GM12801 (cell line): ENCODE data around the gene BIRC6.

ENCODE experiments used
- TF ChIP-seq, protein P1 (sequence below): IDR thresholded peaks from one replicate; pipeline ENCODE4 v1.5.1; 2011; ENCODE audit warnings: control low read depth; ENCODE audit not compliant: insufficient read length; ENCODE audit errors: extremely low read depth

The BIRC6 gene

DNA sequence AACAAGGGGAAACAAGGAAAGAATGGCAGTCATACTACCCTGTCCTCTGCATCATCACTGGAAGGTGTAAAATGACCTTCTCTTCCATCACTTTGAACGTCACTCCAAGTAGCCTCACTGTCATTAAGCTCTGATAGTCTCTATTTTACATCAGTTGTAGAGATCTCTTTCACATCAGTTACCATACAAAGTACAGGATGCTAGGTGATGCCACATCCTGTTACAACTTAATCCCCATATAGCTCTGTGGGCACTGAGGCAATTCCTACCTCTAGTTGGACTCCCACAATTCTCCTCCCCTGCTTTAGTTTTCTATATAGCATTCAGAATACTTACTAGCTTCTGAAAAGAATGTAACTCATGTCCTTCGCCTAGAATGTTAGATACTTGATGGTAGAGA, 215.9 kb downstream of the BIRC6 start:
- TF ChIP-seq, protein P1, sequence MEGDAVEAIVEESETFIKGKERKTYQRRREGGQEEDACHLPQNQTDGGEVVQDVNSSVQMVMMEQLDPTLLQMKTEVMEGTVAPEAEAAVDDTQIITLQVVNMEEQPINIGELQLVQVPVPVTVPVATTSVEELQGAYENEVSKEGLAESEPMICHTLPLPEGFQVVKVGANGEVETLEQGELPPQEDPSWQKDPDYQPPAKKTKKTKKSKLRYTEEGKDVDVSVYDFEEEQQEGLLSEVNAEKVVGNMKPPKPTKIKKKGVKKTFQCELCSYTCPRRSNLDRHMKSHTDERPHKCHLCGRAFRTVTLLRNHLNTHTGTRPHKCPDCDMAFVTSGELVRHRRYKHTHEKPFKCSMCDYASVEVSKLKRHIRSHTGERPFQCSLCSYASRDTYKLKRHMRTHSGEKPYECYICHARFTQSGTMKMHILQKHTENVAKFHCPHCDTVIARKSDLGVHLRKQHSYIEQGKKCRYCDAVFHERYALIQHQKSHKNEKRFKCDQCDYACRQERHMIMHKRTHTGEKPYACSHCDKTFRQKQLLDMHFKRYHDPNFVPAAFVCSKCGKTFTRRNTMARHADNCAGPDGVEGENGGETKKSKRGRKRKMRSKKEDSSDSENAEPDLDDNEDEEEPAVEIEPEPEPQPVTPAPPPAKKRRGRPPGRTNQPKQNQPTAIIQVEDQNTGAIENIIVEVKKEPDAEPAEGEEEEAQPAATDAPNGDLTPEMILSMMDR, result no peak

DNA sequence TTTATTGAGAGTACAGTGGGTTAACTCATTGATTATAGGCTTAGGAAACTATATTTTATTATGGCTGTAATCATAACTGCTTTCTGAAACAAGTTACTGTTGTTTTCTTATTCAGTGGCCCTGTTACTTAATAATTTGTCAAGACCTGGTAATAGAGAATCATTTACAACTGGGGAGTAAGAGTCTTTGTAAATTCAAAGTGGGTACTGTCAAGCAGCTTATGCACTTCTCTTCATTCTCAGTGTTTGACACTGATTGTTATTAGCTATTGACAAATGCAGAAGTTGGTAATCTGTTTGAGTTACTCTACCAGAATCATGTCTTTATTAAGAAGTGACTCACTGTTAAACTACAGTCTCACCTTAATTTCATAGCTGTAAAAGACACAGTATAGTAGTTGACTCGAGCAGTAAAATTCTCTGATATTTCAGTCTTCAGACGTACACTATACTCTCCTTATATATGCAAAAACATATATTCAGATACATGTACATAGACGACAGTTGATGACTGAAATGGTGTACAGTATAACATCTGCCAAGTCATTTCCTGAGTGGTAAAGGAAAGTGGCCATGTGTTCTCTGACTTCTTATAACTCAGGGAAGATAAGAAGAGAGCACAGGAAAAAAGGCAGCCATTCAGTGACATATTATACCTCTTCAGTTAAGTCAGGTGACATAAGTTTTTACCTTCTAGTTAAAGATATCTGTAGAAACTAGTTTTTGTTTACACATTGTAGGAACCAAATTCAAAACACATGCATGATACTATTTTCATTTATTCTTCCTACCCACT, 235.0 kb downstream of the BIRC6 start:
- TF ChIP-seq, protein P1, result no peak

DNA sequence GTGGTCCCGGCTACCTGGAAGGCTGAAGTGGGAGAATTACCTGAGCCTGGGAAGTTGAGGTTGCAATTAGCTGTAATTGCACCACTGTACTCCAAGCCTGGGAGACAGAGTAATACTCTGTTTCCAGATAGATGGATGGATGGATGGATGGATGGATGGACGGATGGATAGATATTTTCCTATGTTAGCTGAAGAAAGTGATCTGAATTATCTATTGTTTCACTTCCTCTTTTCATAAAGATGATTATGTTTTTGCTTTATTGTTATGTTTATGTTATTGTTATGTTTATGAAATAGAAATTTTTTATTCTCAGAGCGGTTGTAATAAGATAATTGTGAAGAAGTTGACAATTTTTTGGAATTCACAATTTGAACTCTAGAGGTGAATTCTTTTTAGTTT, 237.8 kb downstream of the BIRC6 start:
- TF ChIP-seq, protein P1, result no peak

- TF ChIP-seq, protein P1, result no peak
Measured at GRCh38 chr2:32611366-32611765, 254.5 kb downstream of the BIRC6 start.

DNA sequence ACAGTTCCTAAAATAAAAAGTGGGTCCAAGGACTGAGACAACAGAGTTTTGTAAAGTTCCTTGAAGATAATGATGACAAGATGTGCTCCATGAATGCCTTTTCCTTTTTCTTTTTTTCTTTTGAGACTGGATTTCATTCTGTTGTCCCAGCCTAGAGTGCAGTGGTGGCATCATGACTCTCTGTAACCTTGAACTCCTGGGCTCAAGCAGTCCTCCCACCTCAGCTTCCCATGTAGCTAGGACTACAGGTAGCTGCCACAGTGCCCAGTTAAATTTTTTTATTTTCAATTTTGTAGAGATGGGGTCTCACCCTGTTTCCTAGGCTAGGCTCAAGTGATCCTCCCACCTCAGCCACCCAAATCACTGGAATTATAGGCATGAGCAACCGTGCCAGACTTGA, 254.9 kb downstream of the BIRC6 start:
- TF ChIP-seq, protein P1, result no peak

- TF ChIP-seq, protein P1, result no peak
Measured at GRCh38 chr2:32614084-32614483, 257.3 kb downstream of the BIRC6 start.

GRCh38 chr2:32617599-32618189, 260.9 kb downstream of the BIRC6 start:
- TF ChIP-seq, protein P1, result no peak
